GM18511 (cell line): ENCODE results near the gene VAV2.

ENCODE experiments used
- ATAC-seq: cut with Tn5 transposase; IDR thresholded peaks from one replicate; pipeline ENCODE4 v1.9.1; 2021; ENCODE audit warnings: mild to moderate bottlenecking, moderate library complexity; ENCODE audit not compliant: unreplicated experiment

VAV2 gene

GRCh38 chr9:133894377-133895321 is 97.5 kb downstream of the VAV2 start:
- no peak for ATAC-seq

GRCh38 chr9:133893191-133893994 is 98.7 kb downstream of the VAV2 start:
- no peak for ATAC-seq

GRCh38 chr9:133892193-133892920 is 99.8 kb downstream of the VAV2 start:
- no peak for ATAC-seq

- no peak for ATAC-seq
Observed at GRCh38 chr9:133891741-133892140, 100.4 kb downstream of the VAV2 start.

GRCh38 chr9:133890583-133890982 is 101.5 kb downstream of the VAV2 start:
- ATAC-seq, result no peak

- ATAC-seq, result no peak
Observed at GRCh38 chr9:133889584-133890301, 102.4 kb downstream of the VAV2 start.

GRCh38 chr9:133888809-133889491 is 103.2 kb downstream of the VAV2 start:
- ATAC-seq, result no peak

GRCh38 chr9:133888048-133888808 is 103.9 kb downstream of the VAV2 start:
- ATAC-seq, result no peak

- no peak for ATAC-seq
Observed at GRCh38 chr9:133887540-133888047, 104.5 kb downstream of the VAV2 start.

GRCh38 chr9:133886563-133887501 is 105.3 kb downstream of the VAV2 start:
- no peak for ATAC-seq

GRCh38 chr9:133884907-133885744 is 107.0 kb downstream of the VAV2 start:
- ATAC-seq, result no peak

- no peak for ATAC-seq
Observed at GRCh38 chr9:133882849-133883755, 109.0 kb downstream of the VAV2 start.

- ATAC-seq, result no peak
Observed at GRCh38 chr9:133881671-133882381, 110.3 kb downstream of the VAV2 start.

- no peak for ATAC-seq
Observed at GRCh38 chr9:133880851-133881661, 111.1 kb downstream of the VAV2 start.
